ENCODE measurements around the gene ZNF892. TPM values are rescaled to one million over a fixed set of nuclear protein-coding genes. Genes with fewer than 3 reads are reported as not detected.

Gene ZNF892
- total and polyA plus RNA-seq, 9 of the 15 experiments (the other 6 are each of a cell fraction or from before 2014, with no cell fraction given) = 0.07 to 0.13 (median 0.09) TPM; not detected in 6

- TF ChIP-seq YY1 (IDR thresholded peaks at IDR 0.05; ENCODE audit: borderline replicate concordance in 1 of 3, control insufficient read depth in 1 of 3, extremely low read depth in 1 of 3, insufficient read depth in 3 of 3, insufficient read length in 1 of 3, insufficient replicate concordance in 2 of 3, low read depth in 1 of 3, low read length in 2 of 3) (peak in 1 of 3 experiments; percentile 16), ZNF655 (CRISPR knock-in tag; IDR thresholded peaks at IDR 0.05) (no peak), MXI1 (IDR thresholded peaks at IDR 0.05; ENCODE audit: low read depth, low read length) (peak; percentile 35; the same call in 1 of the 2 replicates), CHD2 (IDR thresholded peaks at IDR 0.05; ENCODE audit: low read depth, low read length) (peak; percentile 38; the same call in 1 of the 2 replicates), SAFB (IDR thresholded peaks at IDR 0.05; ENCODE audit: borderline replicate concordance, low read depth, low read length) (peak; percentile 51; the same call in 1 of the 2 replicates), PCBP1 (IDR thresholded peaks at IDR 0.05; ENCODE audit: low read depth, low read length, poor library complexity, severe bottlenecking) (peak; percentile 5), PHF20 (IDR thresholded peaks at IDR 0.05; ENCODE audit: partially characterized antibody) (peak; percentile 17), POLR2B (IDR thresholded peaks at IDR 0.05; ENCODE audit: low read depth, partially characterized antibody) (peak; percentile 34), NRF1 (conservative IDR thresholded peaks at IDR 0.05 in 1 of 2, IDR thresholded peaks at IDR 0.05 in 1 of 2) (peak; percentile 84 to 85), PHF8 (IDR thresholded peaks at IDR 0.05; ENCODE audit: borderline replicate concordance, low read length) (peak; percentile 45; the same call in 1 of the 2 replicates), HMGN3 (IDR thresholded peaks at IDR 0.05; ENCODE audit: borderline replicate concordance, extremely low read depth, insufficient read length, low read depth, low read length) (peak; percentile 68), TAF7 (tag; IDR thresholded peaks at IDR 0.05) (no peak), MNT (conservative IDR thresholded peaks at IDR 0.05) (peak in 1 of 2 experiments; percentile 37; a peak in 1 of 4 replicates), RHOXF2B (CRISPR knock-in tag; conservative IDR thresholded peaks at IDR 0.05) (no peak), ZNF407 (IDR thresholded peaks at IDR 0.05; ENCODE audit: low read depth) (peak; percentile 72)
These were observed 47.5 kb upstream of the ZNF892 start, which contains the start of gene ZNF514 (continued) for GRCh38 chr2:95159690-95160449.

Data from K562 (cell line).